Activated T-helper 17 cell treated with anti-CD3 and anti-CD28 coated beads, Interleukin-2, amount 50 U/mL, for 72 hours (primary cell): ENCODE measurements around the gene RIN3. TPM values are rescaled to one million over a fixed set of nuclear protein-coding genes. Genes with fewer than 3 reads are reported as not detected.

Experiments
- ATAC-seq: fragments of 150-1000 bp; cut with Tn5 transposase; replicated peaks from 2 replicates; pipeline ENCODE4 v1.10.0; 2021; ENCODE audit warnings: mild to moderate bottlenecking, moderate library complexity
- H3K27ac Mint-ChIP-seq: one replicate; pipeline ENCODE4 v1.8.0; 2022; ENCODE audit warnings: mixed read lengths
- H3K27me3 Mint-ChIP-seq: one replicate; pipeline ENCODE4 v1.8.0; 2022; ENCODE audit warnings: mixed read lengths
- H3K36me3 Mint-ChIP-seq: one replicate; pipeline ENCODE4 v1.8.0; 2022; ENCODE audit warnings: low read depth, mild to moderate bottlenecking, mixed read lengths
- H3K4me1 Mint-ChIP-seq: one replicate; pipeline ENCODE4 v1.8.0; 2022; ENCODE audit warnings: mixed read lengths
- H3K4me3 Mint-ChIP-seq: one replicate; pipeline ENCODE4 v1.8.0; 2022; ENCODE audit warnings: mild to moderate bottlenecking, mixed read lengths
- H3K9me3 Mint-ChIP-seq: one replicate; pipeline ENCODE4 v1.8.0; 2022; ENCODE audit warnings: mixed read lengths
- total RNA-seq, 2 donors: library from RNA; stranded (reverse); gene quantifications; one replicate each; pipeline ENCODE4 v1.2.3, GENCODE V29; 2022

Gene RIN3
- total RNA-seq, 2 donors from 2014 or later, result 14.1 to 24.1 TPM

DNA sequence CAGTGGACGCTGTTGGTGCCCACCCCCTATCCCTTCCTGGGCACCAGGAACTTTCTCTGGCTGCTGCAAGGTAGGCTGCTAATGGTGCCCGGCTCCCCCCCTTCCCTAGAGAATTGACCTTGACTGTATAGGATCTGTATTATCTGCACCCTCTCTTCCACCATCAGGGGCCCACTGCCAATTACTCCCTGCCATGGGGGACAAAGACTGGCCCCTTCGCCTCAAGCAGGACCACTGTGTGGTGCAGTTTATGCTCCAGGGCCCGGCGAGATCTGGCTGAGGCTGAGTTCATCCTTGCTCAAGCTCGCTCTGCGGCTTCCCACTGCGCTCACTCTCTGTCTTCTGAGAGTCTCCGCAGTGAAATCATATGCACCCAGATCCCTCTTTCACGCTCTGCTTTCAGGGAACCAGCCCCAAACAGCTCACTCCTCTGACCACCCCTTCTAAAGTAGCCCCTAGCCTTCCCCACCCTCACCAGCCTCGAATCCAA, 139.6 kb downstream of the RIN3 start:
- peak overlapping the region; percentile 99 for H3K4me3 Mint-ChIP-seq
- peaks cover 56% of the 10 kb centered on the region for H3K4me1 Mint-ChIP-seq
- H3K36me3 Mint-ChIP-seq, result peaks cover 69% of the 10 kb centered on the region
- H3K27me3 Mint-ChIP-seq, result no peaks in the 10 kb centered on the region
- H3K27ac Mint-ChIP-seq, result peak overlapping the region; percentile 93
- ATAC-seq, result no peak
- no peaks in the 10 kb centered on the region for H3K9me3 Mint-ChIP-seq

DNA sequence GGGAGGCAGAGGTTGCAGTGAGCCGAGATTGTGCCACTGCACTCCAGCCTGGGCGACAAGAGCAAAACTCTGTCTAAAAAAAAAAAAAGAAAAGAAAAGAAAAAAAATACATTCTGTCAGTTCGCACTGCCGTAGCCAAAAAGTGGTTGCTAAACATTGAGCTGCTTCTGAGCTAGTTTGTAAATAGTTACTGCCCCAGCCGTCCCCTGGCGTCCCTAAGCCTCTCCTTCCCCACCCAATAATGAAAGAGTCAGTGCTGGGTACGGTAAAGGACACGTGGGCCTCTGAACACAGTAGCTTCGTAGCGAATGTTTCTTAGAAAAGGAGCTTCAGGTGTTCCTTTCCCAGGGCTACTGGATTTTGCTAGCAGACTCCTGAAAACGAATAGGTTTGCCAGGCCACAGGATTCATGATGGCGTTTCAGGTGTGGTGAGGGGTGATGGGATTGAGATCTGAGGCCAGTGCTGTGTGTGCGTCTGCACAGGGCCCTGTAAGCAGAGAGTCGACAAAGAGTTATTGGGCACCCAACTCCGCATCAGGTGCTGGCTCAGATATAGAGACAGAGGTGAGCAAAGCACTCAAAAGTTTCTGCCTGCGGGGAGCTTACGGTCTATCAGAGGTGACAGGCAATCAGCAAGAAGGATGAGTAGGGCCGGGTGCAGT, 140.8 kb downstream of the RIN3 start:
- ATAC-seq, result no peak
- H3K4me1 Mint-ChIP-seq, result peaks cover 51% of the 10 kb centered on the region
- peak overlapping the region; percentile 99 for H3K4me3 Mint-ChIP-seq

DNA sequence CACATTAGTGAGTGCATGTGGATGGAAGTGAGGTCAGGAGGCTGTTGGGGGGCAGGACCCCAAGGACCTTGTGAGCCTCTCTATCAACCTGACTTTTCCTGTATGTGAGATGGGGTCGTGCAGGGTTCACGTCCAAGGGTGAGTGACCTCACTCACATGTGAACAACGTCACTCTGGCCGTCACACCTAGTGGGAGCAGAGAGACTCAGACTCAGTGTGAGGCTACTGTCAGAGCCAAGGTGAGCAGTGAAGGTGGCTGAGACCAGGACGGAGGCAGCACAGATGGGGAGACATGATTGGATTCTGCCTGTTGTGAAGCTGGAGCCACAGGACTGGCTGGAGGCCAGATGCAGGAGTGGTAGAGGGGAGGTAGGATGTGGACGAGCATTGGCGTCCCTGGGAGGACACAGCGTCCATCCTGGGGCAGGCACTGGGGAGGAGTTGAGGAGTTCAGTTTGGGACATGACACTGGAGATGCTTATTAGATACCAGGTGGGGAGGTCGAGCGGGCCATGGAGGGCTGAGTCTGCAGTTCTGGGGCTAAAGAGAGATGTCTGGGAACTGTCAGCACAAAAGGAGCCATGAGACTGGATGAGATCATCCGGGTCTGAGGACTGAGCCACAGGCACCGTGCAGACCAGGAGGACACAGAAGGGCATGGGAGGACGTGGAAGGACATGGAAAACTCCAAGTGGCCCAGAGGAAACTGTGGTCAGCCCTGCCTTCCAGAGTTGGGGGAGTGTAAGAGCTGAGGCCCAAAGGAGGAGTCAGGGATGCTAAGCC, 142.0 kb downstream of the RIN3 start:
- H3K4me3 Mint-ChIP-seq, result peak overlapping the region; percentile 99
- H3K27ac Mint-ChIP-seq, result peak overlapping the region; percentile 93
- no peaks in the 10 kb centered on the region for H3K9me3 Mint-ChIP-seq
- no peaks in the 10 kb centered on the region for H3K27me3 Mint-ChIP-seq
- ATAC-seq, result no peak
- peaks cover 91% of the 10 kb centered on the region for H3K36me3 Mint-ChIP-seq
- H3K4me1 Mint-ChIP-seq, result peaks cover 55% of the 10 kb centered on the region

More for the DNA sequence above, 140.8 kb downstream of the RIN3 start:
- no peaks in the 10 kb centered on the region for H3K27me3 Mint-ChIP-seq
- peaks cover 79% of the 10 kb centered on the region for H3K36me3 Mint-ChIP-seq
- H3K27ac Mint-ChIP-seq, result peak overlapping the region; percentile 93
- no peaks in the 10 kb centered on the region for H3K9me3 Mint-ChIP-seq

DNA sequence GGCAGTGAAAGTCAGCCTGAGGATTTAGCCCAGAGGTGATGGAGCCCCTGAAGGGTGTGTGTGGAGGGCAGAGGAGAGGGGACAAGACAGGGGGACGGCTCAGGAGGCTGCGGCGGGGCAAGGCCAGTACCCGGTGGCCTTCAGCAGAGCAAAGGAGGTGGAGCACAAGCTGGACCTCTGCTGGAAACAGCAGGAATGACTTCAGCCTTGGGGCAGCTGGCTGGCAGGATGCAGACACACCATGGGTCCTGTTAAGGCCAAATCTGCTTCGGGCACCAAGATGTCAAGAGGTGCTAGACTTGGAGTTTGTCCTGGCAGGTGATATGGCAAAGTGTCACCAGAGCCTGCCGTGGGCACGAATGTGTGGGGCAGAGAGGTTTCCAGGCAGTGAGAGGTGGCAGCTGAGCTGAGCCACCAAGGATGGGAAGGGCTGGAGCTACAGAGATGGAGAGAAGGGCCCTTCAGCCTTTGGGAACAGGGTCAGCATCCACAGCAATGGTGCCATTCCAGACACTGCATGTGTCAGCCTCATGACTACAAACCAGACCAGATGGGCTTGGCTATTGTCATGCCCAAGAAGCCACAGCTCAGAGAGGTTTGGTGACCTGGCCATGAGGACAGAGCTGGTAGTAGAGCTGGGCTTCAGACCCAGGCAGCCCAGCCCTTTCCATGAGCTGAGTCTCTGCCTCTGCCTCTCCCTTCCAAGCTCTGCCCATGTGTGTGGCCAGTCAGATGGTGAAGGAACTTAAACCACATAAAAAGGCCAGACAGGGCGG, 142.9 kb downstream of the RIN3 start:
- H3K4me3 Mint-ChIP-seq, result peak overlapping the region; percentile 99
- ATAC-seq, result peak; percentile 25
- no peaks in the 10 kb centered on the region for H3K9me3 Mint-ChIP-seq
- H3K27me3 Mint-ChIP-seq, result no peaks in the 10 kb centered on the region
- peaks cover 96% of the 10 kb centered on the region for H3K36me3 Mint-ChIP-seq
- peak overlapping the region; percentile 93 for H3K27ac Mint-ChIP-seq
- peaks cover 52% of the 10 kb centered on the region for H3K4me1 Mint-ChIP-seq

DNA sequence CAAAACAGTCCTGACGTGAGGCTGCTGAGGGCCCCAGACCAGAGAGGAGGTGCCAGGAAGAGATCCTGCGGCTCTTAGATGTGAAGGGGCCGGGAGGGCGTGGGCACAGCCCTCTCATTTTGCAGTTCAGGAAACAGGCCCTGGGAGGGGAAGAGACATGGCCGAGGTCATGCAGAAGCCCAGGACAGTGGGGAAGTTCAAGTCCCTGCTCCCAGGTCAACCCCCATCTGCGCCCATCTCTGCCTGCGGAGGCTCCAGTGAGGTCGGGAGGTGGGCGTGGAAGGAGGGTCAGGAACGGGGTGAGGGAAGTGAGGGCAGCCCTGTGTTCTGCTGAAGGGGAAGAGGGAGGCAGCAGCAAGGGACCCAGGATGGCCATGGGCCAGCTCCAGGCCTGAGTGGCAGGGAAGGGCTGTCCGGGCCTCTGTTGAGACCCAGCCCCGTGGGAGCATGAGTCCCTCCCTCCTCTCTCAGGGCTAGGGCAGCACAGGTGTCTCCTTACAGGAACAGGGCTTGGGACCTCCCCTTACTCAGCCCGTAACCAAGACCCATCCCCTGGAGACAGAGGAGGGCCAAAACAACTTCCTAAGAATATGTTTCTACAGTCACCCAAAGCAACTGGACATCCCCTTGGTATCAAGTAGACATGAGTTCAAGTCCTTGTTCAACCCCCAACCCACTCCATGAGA, 144.0 kb downstream of the RIN3 start:
- Mint-ChIP-seq H3K27me3 (no peaks in the 10 kb centered on the region), H3K27ac (peak overlapping the region; percentile 93), H3K36me3 (peaks cover 96% of the 10 kb centered on the region), H3K4me3 (peak overlapping the region; percentile 99), H3K9me3 (no peaks in the 10 kb centered on the region), H3K4me1 (peaks cover 63% of the 10 kb centered on the region)
- ATAC-seq, result no peak

DNA sequence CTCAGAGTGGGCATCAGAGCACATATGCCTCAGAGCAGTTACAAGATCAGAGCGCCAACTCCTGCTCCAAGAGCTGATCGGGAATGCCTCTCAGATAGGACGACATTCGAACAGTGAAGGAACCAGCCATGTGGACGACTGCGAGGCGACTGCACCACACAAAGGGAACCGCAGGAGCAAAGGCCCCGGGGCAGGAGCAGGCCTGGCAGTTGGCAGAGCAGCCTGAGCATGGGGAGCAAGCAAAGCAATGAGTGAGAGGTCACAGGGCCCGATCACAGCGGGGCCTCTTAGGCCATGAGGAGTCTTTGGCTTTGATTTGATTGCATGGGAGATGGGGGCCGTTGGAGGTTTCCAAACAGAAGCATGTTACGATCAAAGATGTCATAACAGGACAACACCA, 144.6 kb downstream of the RIN3 start:
- H3K36me3 Mint-ChIP-seq, result peaks cover 98% of the 10 kb centered on the region
- H3K4me1 Mint-ChIP-seq, result peaks cover 66% of the 10 kb centered on the region
- H3K9me3 Mint-ChIP-seq, result no peaks in the 10 kb centered on the region
- ATAC-seq, result no peak
- H3K27me3 Mint-ChIP-seq, result no peaks in the 10 kb centered on the region
- H3K4me3 Mint-ChIP-seq, result peak overlapping the region; percentile 99
- peak overlapping the region; percentile 93 for H3K27ac Mint-ChIP-seq

DNA sequence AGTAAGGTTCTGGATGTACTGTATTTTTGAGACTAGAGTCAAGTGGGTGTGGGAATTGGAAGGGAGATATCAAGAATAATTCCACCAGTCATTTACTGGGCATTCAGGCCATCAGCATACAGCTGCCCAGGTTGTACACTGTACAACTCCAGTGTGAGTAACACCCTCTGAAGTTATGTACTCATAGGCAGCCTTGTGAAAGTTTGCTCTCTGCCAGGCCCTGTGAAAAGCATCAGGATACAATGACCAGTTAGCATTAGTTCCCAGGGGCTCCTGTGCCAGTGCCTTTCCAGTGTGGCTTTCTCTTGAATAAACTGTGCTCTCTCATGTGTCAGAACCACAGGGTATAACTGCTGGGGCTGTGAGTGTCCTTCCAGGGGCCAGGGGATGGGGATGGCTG, 145.1 kb downstream of the RIN3 start:
- H3K9me3 Mint-ChIP-seq, result no peaks in the 10 kb centered on the region
- ATAC-seq, result no peak
- no peaks in the 10 kb centered on the region for H3K27me3 Mint-ChIP-seq
- H3K4me1 Mint-ChIP-seq, result peaks cover 63% of the 10 kb centered on the region
- peak overlapping the region; percentile 99 for H3K4me3 Mint-ChIP-seq
- peak overlapping the region; percentile 93 for H3K27ac Mint-ChIP-seq
- H3K36me3 Mint-ChIP-seq, result peaks cover 98% of the 10 kb centered on the region

DNA sequence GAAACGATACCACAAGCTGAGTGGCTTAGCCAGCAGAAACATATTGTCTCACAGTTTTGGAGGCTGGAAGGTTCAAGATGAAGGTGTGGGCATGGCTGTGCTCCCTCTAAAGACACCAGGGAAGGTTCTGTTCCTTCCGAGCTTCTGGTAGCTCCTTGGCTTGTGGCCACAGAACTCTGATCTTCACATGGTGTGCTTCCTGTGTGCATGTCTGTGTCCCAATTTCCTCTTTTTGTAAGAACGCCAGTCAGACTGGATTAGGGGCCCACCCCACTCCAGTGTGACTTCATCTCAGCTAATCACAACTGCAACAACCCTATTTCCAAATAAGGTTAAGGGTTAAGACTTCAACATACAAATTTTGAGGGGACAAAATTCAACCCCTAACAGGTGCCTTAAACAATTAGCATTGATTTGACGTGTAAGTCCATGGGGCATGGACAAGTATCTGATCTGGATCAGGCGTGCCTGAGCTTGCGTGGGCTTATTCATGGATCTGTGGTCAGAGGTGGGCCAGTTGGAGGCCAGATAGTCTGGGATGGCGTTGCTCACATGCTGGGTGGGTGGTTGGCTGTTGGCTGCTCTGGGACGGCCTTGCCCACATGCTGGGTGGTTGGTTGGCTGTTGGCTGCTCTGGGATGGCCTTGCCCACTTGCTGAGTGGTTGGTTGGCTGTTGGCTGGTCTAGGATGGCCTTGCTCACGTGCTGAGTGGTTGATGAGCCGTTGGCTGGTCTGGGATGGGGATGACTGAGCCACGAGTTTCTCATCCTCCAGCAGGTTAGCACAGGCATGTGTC, 146.4 kb downstream of the RIN3 start:
- ATAC-seq, result peak; percentile 3
- Mint-ChIP-seq H3K27ac (peak overlapping the region; percentile 93), H3K36me3 (peaks cover 98% of the 10 kb centered on the region), H3K4me3 (peak overlapping the region; percentile 99), H3K4me1 (peaks cover 67% of the 10 kb centered on the region), H3K9me3 (no peaks in the 10 kb centered on the region), H3K27me3 (no peaks in the 10 kb centered on the region)

DNA sequence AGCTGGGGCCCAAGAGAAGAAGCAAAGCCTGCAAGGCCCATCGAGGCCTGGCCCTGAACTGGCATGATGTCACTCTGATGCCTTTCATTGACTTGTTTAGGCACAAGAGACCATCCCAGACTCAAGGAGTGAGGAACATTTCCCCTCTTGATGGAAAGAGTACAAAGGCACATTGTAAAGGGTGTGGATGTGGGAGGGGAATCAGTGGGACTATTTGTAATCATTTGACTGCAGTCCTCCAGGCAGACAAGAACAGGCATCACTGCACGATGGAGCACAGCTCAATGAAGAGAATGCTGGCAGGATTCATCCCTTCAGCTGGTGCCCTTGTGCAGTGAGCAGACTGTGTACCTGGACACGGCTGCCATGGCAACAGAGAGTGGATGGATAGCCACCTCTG, 147.0 kb downstream of the RIN3 start:
- H3K9me3 Mint-ChIP-seq, result no peaks in the 10 kb centered on the region
- peaks cover 96% of the 10 kb centered on the region for H3K36me3 Mint-ChIP-seq
- no peak for ATAC-seq
- no peaks in the 10 kb centered on the region for H3K27me3 Mint-ChIP-seq
- peak overlapping the region; percentile 99 for H3K4me3 Mint-ChIP-seq
- H3K4me1 Mint-ChIP-seq, result peaks cover 64% of the 10 kb centered on the region
- peak overlapping the region; percentile 93 for H3K27ac Mint-ChIP-seq

DNA sequence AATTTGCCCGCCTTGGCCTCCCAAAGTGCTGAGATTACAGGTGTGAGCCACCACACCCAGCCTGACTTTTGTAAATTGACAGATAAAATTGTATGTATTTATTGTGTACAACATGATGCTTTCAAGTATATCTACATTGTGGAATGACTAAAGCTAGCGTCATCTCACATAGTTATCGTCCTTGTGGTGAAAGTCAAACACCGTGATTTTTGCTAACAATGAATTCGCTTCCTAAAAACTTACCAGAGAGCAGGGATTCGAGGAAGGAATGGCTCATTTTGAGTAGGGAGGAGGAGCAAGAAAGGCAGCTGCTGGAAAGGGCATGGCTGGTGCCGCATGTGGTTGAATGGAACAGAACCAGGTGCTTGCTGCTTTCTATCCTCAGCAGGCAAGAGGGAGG, 149.5 kb downstream of the RIN3 start:
- H3K27me3 Mint-ChIP-seq, result no peaks in the 10 kb centered on the region
- peak overlapping the region; percentile 56 for H3K27ac Mint-ChIP-seq
- peaks cover 57% of the 10 kb centered on the region for H3K4me1 Mint-ChIP-seq
- peak overlapping the region; percentile 27 for H3K4me3 Mint-ChIP-seq
- no peak for ATAC-seq
- H3K9me3 Mint-ChIP-seq, result no peaks in the 10 kb centered on the region
- peaks cover 96% of the 10 kb centered on the region for H3K36me3 Mint-ChIP-seq

DNA sequence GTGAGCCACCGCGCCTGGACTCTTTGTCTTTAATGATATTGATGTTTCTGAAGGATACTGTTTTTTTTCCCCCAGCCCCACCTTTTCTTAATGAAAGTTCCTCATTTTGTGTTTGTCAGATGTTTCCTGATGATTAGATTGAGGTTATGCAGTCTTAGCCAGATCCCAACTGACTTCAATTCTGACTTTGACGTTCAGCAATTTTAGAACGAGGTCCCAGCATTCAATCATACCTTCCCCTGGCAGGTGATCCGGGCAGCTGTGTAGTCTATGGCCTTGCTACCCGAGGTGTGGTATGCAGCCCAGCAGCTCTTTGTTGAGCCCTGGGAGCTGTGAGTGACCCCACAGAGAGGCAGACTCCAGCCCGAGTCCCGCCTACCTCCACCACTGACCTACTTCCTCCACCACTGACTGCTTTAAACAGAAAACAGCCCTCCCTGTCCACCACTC, 152.1 kb downstream of the RIN3 start:
- peaks cover 60% of the 10 kb centered on the region for H3K4me1 Mint-ChIP-seq
- H3K4me3 Mint-ChIP-seq, result peak overlapping the region; percentile 79
- peak overlapping the region; percentile 92 for H3K27ac Mint-ChIP-seq
- no peaks in the 10 kb centered on the region for H3K9me3 Mint-ChIP-seq
- no peaks in the 10 kb centered on the region for H3K27me3 Mint-ChIP-seq
- ATAC-seq, result peak; percentile 32
- H3K36me3 Mint-ChIP-seq, result peaks cover 85% of the 10 kb centered on the region

DNA sequence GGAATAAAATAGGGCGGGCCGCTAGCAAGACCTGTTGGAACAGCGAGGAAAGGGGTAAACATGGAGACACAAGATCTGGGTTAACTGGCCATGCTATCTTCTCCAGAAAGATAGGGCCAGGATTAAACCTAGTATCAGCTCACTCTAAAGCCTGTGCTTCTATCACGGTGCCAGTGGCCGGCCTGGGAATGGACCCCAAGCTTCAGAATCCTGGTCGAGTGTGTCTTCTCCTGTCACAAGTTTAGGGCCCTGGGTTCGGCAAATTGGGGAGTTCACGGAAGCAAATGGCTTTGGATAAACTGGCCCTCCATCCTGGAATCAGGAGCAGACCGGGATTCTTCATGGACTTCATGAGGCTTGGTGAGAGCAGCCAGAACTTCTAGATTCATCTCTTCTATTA, 152.7 kb downstream of the RIN3 start:
- H3K36me3 Mint-ChIP-seq, result peaks cover 85% of the 10 kb centered on the region
- peaks cover 66% of the 10 kb centered on the region for H3K4me1 Mint-ChIP-seq
- peak overlapping the region; percentile 79 for H3K4me3 Mint-ChIP-seq
- peak overlapping the region; percentile 92 for H3K27ac Mint-ChIP-seq
- H3K9me3 Mint-ChIP-seq, result no peaks in the 10 kb centered on the region
- no peak for ATAC-seq
- no peaks in the 10 kb centered on the region for H3K27me3 Mint-ChIP-seq

DNA sequence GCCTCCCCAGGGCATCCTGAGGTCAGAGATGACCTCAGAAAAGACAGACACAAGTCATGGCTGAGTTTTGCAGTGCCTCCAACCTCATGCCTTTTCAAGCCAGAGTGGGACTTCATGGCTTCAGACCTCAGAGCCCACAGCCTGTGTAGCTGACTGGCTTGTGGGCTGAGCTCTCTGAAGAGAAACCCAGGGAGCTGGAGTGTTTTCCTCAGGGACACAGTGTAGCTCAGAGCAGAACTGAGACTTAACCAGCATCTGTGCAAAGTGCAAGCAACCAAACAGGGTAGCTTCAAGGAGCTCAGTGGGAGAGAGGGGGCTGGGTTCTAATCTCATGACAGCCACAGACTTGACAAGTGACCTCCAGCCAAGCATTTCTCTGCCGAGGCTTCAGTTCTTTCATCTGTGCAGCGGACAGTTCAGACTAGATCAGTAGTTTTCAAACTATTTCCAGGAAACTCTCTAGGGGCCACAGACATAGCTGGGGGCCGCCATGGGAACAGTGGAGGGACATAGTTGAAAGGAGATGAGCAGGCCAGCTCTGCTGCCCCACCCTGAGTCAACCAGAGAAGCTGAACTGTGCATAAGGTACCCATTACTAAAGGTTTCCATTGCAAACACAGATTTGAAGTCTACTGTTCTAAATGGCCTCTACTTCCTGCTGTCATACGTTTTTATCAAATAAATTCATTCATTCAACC, 154.8 kb downstream of the RIN3 start:
- Mint-ChIP-seq H3K36me3 (peaks cover 82% of the 10 kb centered on the region), H3K27me3 (no peaks in the 10 kb centered on the region), H3K9me3 (no peaks in the 10 kb centered on the region), H3K4me1 (peaks cover 49% of the 10 kb centered on the region), H3K27ac (peak overlapping the region; percentile 86), H3K4me3 (peak overlapping the region; percentile 71)
- peak; percentile 81 for ATAC-seq
